ENCODE data around the gene SOS1. TPM values are rescaled to one million over a fixed set of nuclear protein-coding genes. Genes with fewer than 3 reads are reported as not detected.
A peak's percentile ranks its signal among the peaks of the same experiment; 100 is the strongest.

SOS1 gene
- total RNA-seq, 1 donor from 2014 or later: 44.0 TPM

- H4K20me1 ChIP-seq (ENCODE audit: insufficient read depth, low read length): no peaks in the 10 kb centered on the region
- no peak overlapping the region for H3K4me3 ChIP-seq (ENCODE audit: insufficient read depth, low read depth, low read length)
- FAIRE-seq: no peak
- Mint-ChIP-seq H3K9me3 (ENCODE audit: unreplicated experiment) (no peaks in the 10 kb centered on the region), H3K27me3 (ENCODE audit: low read depth, unreplicated experiment) (no peaks in the 10 kb centered on the region), H3K36me3 (ENCODE audit: low read depth, unreplicated experiment) (no peaks in the 10 kb centered on the region), H3K27ac (ENCODE audit: unreplicated experiment) (no peak overlapping the region), H3K4me1 (ENCODE audit: low read depth, unreplicated experiment) (no peaks in the 10 kb centered on the region), H3K4me3 (ENCODE audit: unreplicated experiment) (no peak overlapping the region)
- no peaks in the 10 kb centered on the region for H3K36me3 ChIP-seq (ENCODE audit: insufficient read depth, low read length)
- H3K9ac ChIP-seq (ENCODE audit: low read length): no peak overlapping the region
- DNase-seq (ENCODE audit: low read depth): no peak
- H3K4me2 ChIP-seq (ENCODE audit: low read length): no peak overlapping the region
- TF ChIP-seq CTCF (IDR thresholded peaks at IDR 0.05; ENCODE audit: insufficient read depth, low read depth, low read length) (no peak), EZH2 (IDR thresholded peaks at IDR 0.05; ENCODE audit: insufficient read depth, low read length) (no peak)
- H3K9me3 ChIP-seq (ENCODE audit: insufficient read depth, low read depth, low read length): no peaks in the 10 kb centered on the region
- H2AFZ ChIP-seq (ENCODE audit: low read depth, low read length): no peak overlapping the region
- no peaks in the 10 kb centered on the region for H3K27me3 ChIP-seq (ENCODE audit: insufficient read depth, low read length)
- no peak overlapping the region for H3K27ac ChIP-seq (ENCODE audit: low read depth, low read length)
- H3K4me1 ChIP-seq (ENCODE audit: insufficient read depth, low read length): no peaks in the 10 kb centered on the region
- H3K79me2 ChIP-seq (ENCODE audit: insufficient read depth, low read length): no peaks in the 10 kb centered on the region
These were observed 38.4 kb upstream of the SOS1 start for GRCh38 chr2:39159283-39159682.

- H3K27me3 Mint-ChIP-seq (ENCODE audit: low read depth, unreplicated experiment): no peaks in the 10 kb centered on the region
- Histone ChIP-seq H3K9ac (ENCODE audit: low read length) (no peak overlapping the region), H3K79me2 (ENCODE audit: insufficient read depth, low read length) (no peaks in the 10 kb centered on the region), H2AFZ (ENCODE audit: low read depth, low read length) (no peak overlapping the region), H3K27me3 (ENCODE audit: insufficient read depth, low read length) (no peaks in the 10 kb centered on the region), H4K20me1 (ENCODE audit: insufficient read depth, low read length) (no peaks in the 10 kb centered on the region), H3K4me3 (ENCODE audit: insufficient read depth, low read depth, low read length) (no peak overlapping the region), H3K9me3 (ENCODE audit: insufficient read depth, low read depth, low read length) (no peaks in the 10 kb centered on the region), H3K36me3 (ENCODE audit: insufficient read depth, low read length) (no peaks in the 10 kb centered on the region), H3K4me1 (ENCODE audit: insufficient read depth, low read length) (no peaks in the 10 kb centered on the region), H3K27ac (ENCODE audit: low read depth, low read length) (peak overlapping the region; percentile 21), H3K4me2 (ENCODE audit: low read length) (no peak overlapping the region)
- FAIRE-seq (no peak), DNase-seq (ENCODE audit: low read depth) (no peak)
- H3K4me1 Mint-ChIP-seq (ENCODE audit: low read depth, unreplicated experiment): no peaks in the 10 kb centered on the region
- no peaks in the 10 kb centered on the region for H3K9me3 Mint-ChIP-seq (ENCODE audit: unreplicated experiment)
- H3K27ac Mint-ChIP-seq (ENCODE audit: unreplicated experiment): no peak overlapping the region
- TF ChIP-seq EZH2 (IDR thresholded peaks at IDR 0.05; ENCODE audit: insufficient read depth, low read length) (no peak), CTCF (IDR thresholded peaks at IDR 0.05; ENCODE audit: insufficient read depth, low read depth, low read length) (no peak)
- H3K4me3 Mint-ChIP-seq (ENCODE audit: unreplicated experiment): no peak overlapping the region
- no peaks in the 10 kb centered on the region for H3K36me3 Mint-ChIP-seq (ENCODE audit: low read depth, unreplicated experiment)
These were observed 37.5 kb upstream of the SOS1 start for GRCh38 chr2:39158351-39158750.

GRCh38 chr2:39156846-39157245 is 36.0 kb upstream of the SOS1 start:
- H3K36me3 ChIP-seq (ENCODE audit: insufficient read depth, low read length): no peaks in the 10 kb centered on the region
- H4K20me1 ChIP-seq (ENCODE audit: insufficient read depth, low read length): no peaks in the 10 kb centered on the region
- no peak overlapping the region for H3K27ac ChIP-seq (ENCODE audit: low read depth, low read length)
- no peak for FAIRE-seq
- H2AFZ ChIP-seq (ENCODE audit: low read depth, low read length): no peak overlapping the region
- H3K9me3 ChIP-seq (ENCODE audit: insufficient read depth, low read depth, low read length): no peaks in the 10 kb centered on the region
- no peaks in the 10 kb centered on the region for H3K27me3 ChIP-seq (ENCODE audit: insufficient read depth, low read length)
- TF ChIP-seq EZH2 (IDR thresholded peaks at IDR 0.05; ENCODE audit: insufficient read depth, low read length) (no peak), CTCF (IDR thresholded peaks at IDR 0.05; ENCODE audit: insufficient read depth, low read depth, low read length) (no peak)
- Mint-ChIP-seq H3K27me3 (ENCODE audit: low read depth, unreplicated experiment) (no peaks in the 10 kb centered on the region), H3K4me1 (ENCODE audit: low read depth, unreplicated experiment) (no peaks in the 10 kb centered on the region), H3K27ac (ENCODE audit: unreplicated experiment) (no peak overlapping the region), H3K36me3 (ENCODE audit: low read depth, unreplicated experiment) (no peaks in the 10 kb centered on the region), H3K4me3 (ENCODE audit: unreplicated experiment) (no peak overlapping the region), H3K9me3 (ENCODE audit: unreplicated experiment) (no peaks in the 10 kb centered on the region)
- DNase-seq (ENCODE audit: low read depth): no peak
- no peaks in the 10 kb centered on the region for H3K4me1 ChIP-seq (ENCODE audit: insufficient read depth, low read length)
- H3K9ac ChIP-seq (ENCODE audit: low read length): no peak overlapping the region
- no peak overlapping the region for H3K4me3 ChIP-seq (ENCODE audit: insufficient read depth, low read depth, low read length)
- H3K4me2 ChIP-seq (ENCODE audit: low read length): no peak overlapping the region
- no peaks in the 10 kb centered on the region for H3K79me2 ChIP-seq (ENCODE audit: insufficient read depth, low read length)
